Hair follicular keratinocyte (primary cell): ENCODE results near the gene ARMC10. TPM values are rescaled to one million over a fixed set of nuclear protein-coding genes. Genes with fewer than 3 reads are reported as not detected.

Experiments
- total RNA-seq: library from RNA; depleted of rRNA; stranded (reverse); fragments of >200 nt; gene quantifications from 2 replicates; pipeline ENCODE4 v1.2.3, GENCODE V29; 2015

Gene ARMC10
- total RNA-seq, result 51.1 and 66.5 TPM in 2 replicates

GRCh38 chr7:103074519-103075336 lies at the start of gene ARMC10, which contains the start of gene FBXL13:
Gene ARMC10 (plus strand): TSS chr7:103075140. CDS start chr7:103075273, 133 bp downstream.
Gene FBXL13 (minus strand): TSS chr7:103074796.

Other genes starting within 250 kb of the ARMC10 start
- 0.42 TPM in 1 of 2 replicates, not detected in the other for gene LRRC17, start 162.1 kb upstream of the ARMC10 start, total RNA-seq
- 0.08 and 0.11 TPM in 2 replicates for gene FBXL13, start 344 bp upstream of the ARMC10 start, total RNA-seq
- gene NAPEPLD, start 74.0 kb downstream of the ARMC10 start, total RNA-seq, result 2.7 TPM in 2 replicates
- gene PMPCB, start 222.3 kb downstream of the ARMC10 start, total RNA-seq, result 49.1 and 50.8 TPM in 2 replicates